ENCODE measurements around the gene TRIM34.
"Not testable (repeated sequence)": the region's sequence is repeated elsewhere in the genome, so short reads cannot be mapped to it uniquely, and the experiment has no call there.

Gene TRIM34

DNA sequence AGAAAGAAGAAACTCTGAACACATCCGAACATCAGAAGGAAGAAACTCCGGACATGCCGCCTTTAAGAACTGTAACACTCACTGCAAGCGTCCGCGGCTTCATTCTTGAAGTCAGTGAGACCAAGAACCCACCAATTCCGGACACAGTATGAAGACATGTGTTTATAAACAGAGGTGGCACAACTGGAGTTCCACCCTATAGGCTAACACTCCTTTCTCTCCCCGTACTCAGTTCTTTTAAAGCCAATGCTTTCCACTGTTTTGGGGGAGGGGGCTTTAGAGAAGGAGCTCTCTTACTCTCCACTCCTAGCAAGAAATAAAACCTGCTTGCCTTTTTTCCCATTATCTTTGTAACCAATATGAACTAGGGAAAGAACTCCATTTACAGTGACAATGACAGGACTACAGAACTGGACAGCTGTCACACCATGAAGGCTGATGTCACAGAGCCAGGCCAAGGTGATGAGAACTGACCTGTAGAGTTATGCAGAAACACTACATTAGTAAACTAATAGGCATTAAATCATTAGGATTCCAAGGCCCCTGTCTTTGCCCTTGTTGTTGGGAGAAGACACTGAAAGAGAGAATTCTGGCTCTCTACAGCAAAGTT is 59.3 kb downstream of the TRIM34 start:
- no peak for DNase-seq

DNA sequence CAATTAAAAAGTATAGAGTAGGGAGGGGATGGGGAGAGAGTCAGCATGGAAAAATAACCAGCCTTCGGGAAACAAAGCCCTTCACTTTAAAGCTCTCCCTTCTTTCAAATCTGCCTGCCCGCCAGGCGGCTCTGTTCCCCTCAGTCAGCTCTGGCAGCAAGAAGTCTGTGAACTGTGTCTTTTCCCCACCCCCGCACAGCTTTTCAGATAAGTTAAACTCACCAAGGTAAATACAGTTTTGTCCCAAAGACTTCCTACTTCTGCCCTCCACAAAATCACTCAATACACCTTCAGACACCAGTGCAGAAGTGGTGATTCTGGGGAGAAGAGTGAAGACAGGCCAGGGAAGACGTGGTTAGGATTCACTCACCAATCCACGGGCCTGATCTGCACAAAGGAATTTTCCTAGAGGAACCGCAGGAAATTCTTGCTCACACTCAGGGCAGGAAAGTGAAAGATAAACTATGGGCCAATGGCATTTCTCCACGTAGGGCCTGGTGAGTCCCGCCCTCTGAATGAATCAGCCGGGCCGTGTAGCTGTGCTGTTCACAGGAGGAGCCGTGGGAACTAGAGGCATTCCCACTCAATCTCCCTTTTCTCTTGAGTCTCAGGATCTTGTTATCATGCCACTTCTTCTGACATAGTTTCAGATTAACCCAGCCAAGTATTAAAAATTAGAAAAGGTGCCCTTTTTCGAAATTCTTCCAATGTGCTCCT is 60.0 kb downstream of the TRIM34 start, which contains the start of gene TRIM5:
Gene TRIM5, minus strand, starts transcription at position 429 of the 717 bp plus-strand sequence. CDS start 4,897 bp downstream, outside the sequence.
- DNase-seq = peak in 43 of 56 donors; percentile 2 to 64 (median 31)

DNA sequence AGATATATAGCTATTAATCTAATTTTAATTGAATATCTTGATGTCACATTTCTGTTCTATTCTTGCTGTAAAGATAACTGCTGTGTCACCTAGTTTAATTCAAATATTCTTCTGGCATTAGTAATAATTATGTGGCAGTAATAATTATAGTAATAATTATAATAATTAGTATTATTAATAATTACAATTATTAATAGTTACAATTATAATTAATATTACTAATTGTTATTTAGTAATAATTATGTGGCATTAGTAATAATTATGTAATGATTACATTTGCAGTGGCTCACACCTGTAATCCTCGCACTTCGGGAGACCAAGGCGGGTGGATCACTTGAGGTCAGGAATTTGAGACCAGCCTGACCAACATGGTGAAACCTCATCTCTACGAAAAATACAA is 61.6 kb downstream of the TRIM34 start:
- DNase-seq = no peak

DNA sequence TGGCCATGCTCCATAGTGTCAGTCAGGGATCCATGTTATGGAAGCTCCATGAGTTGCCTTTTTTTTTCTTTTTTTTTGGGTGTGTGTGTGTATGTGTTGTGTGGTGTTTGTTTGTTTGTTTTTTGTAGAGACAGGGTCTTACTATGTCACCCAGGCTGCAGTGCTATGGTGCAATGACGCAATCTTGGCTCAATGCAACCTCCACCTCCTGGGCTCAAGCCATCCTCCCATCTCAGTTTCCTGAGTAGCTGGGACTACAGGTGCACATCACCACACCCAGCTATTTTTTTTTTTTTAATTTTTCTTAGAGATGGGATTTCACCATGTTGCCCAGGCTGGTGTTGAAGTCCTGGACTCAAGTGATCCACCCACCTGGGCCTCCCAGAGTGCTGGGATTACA is 63.7 kb downstream of the TRIM34 start:
- DNase-seq = no peak

DNA sequence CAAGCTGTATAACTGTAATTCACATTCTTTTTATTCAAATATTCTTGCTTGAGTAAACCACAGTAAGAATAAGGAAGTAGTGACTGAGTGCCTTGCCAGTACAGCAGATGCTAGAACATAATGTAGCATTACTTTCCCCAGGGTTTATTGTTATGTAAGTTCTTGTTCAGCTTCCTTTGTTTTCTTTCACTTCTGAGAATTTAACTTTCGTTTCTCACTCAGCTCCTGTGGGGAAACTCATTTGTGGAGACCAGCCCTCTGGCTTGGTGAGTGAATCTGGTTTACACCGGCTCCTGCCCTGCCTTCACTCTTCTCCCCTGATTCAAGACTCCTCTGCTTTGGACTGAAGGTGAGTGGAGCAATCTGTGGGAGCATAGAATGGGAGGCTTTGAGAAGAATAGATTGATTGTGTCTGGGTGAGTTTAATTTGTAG is 64.8 kb downstream of the TRIM34 start, which contains the start of gene TRIM22:
Gene TRIM22, plus strand, starts transcription at position 240 of the 433 bp plus-strand sequence. CDS start 6,443 bp downstream, outside the sequence.
- DNase-seq = peak in 13 of 56 donors; percentile 4 to 23 (median 12)

DNA sequence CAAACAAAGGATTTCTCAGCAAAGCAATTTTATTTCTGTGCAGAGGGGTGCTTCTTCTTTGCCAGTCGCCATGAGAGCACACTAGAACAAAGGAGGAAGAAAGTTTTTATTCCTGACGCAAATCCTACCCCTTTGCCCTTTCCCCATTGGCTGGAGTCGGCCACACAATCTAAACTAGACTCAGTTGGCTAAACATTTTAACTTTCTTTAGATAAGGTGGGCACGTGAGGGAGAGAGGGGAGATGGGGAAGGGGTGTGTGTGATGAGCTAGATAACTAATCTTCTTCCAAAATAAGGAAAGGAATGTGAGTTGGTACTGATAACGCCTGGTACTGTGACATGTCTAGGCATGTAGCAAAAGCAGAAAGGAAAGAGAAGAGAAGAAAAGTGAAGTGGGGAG is 65.4 kb downstream of the TRIM34 start:
- DNase-seq = peak in 2 of 56 donors; percentile 0 to 9

DNA sequence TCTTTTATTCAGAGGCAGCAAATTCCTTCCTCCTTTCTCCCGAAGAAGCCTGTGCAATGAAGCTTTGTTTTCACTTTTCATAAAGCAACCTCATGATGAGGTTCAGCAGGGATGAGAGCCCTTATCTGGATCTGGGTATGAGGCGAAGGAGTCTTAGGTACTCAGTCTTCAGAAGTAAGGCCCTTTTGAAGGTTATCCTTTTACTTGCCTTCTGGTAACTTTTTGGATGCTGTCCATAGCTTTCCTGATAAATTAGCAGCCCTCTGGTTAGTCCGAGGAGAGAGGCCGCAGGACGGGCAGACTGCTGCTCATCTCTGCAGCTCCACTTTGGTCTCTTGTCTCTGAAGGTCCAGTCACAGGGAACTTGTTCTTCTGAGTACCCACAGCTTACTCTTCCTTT is 65.9 kb downstream of the TRIM34 start:
- no peak for DNase-seq

DNA sequence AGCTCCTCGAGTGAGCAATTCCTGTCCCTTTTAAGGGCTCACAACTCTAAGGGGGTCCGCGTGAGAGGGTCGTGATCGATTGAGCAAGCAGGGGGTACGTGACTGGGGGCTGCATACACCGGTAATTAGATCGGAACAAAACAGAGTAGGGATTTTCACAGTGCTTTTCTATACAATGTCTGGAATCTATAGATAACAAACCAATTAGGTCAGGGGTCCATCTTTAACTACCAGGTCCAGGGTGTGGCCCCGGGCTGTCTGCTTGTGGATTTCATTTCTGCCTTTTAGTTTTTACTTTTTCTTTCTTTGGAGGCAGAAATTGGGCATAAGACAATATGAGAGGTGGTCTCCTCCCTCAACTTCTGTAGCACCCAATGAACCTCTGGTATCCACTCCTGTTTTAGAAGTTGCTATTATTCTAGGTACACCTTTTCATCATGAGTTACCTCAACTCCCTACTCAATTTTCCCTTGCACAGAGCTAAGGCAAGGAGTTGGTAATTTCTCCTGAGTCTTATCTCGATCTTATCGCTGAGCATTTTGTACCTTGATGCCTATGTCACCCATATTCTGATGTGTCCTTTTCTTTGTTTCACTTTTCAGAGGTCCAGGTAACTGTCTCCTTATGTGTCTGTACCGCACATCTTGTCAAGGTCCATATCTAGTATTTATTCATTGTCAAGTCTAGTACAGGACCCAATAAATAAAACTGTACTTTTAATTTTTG is 66.6 kb downstream of the TRIM34 start:
- DNase-seq = not testable (repeated sequence)

DNA sequence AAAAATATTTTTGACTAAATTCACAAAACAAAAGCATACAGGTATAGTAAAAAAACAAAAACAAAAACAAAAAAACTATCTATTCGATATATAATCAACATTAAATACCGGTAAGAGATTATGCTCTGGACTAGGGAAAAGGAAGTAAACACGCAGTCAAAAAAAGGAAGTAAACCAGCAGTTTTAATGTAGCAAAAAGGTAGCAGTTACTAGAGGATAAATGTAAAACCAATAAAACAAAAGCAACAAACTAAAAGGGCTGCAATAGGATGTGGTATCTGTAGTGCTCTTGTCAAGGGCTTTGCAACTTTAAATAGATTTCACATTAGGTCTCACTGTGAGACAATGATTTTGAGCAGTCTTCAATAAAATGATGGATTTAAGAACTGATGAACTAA is 67.2 kb downstream of the TRIM34 start:
- DNase-seq = no peak

Measured in amygdala (tissue), 56 donors.